Measurements from ENCODE around the gene SYT2. TPM values are rescaled to one million over a fixed set of nuclear protein-coding genes. Genes with fewer than 3 reads are reported as not detected.
"Not testable (repeated sequence)": the region's sequence is repeated elsewhere in the genome, so short reads cannot be mapped to it uniquely, and the experiment has no call there.

The SYT2 gene
- total RNA-seq, 1 donor from 2014 or later: not detected

- no peak for DNase-seq (ENCODE audit: low read depth)
Measured at GRCh38 chr1:202584707-202585589, 125.3 kb downstream of the SYT2 start.

GRCh38 chr1:202582350-202582749 is 127.9 kb downstream of the SYT2 start:
- not testable (repeated sequence) for H3K4me3 ChIP-seq (ENCODE audit: low read depth, low read length); DNase-seq (ENCODE audit: low read depth)

More at GRCh38 chr1:202584707-202585589, 125.3 kb downstream of the SYT2 start:
- H3K4me3 ChIP-seq (ENCODE audit: low read depth, low read length): no peak overlapping the region
- no peak for TF ChIP-seq CTCF (conservative IDR thresholded peaks at IDR 0.05; ENCODE audit: low read depth, low read length)

GRCh38 chr1:202580619-202581018 is 129.6 kb downstream of the SYT2 start:
- no peak overlapping the region for H3K4me3 ChIP-seq (ENCODE audit: low read depth, low read length)
- TF ChIP-seq CTCF (conservative IDR thresholded peaks at IDR 0.05; ENCODE audit: low read depth, low read length): no peak
- no peak for DNase-seq (ENCODE audit: low read depth)

GRCh38 chr1:202579806-202580205 is 130.4 kb downstream of the SYT2 start:
- no peak for DNase-seq (ENCODE audit: low read depth)
- TF ChIP-seq CTCF (conservative IDR thresholded peaks at IDR 0.05; ENCODE audit: low read depth, low read length): no peak
- no peak overlapping the region for H3K4me3 ChIP-seq (ENCODE audit: low read depth, low read length)

GRCh38 chr1:202578565-202578964 is 131.7 kb downstream of the SYT2 start:
- TF ChIP-seq CTCF (conservative IDR thresholded peaks at IDR 0.05; ENCODE audit: low read depth, low read length): no peak
- no peak overlapping the region for H3K4me3 ChIP-seq (ENCODE audit: low read depth, low read length)
- no peak for DNase-seq (ENCODE audit: low read depth)

GRCh38 chr1:202578001-202578504 is 132.2 kb downstream of the SYT2 start:
- no peak overlapping the region for H3K4me3 ChIP-seq (ENCODE audit: low read depth, low read length)
- TF ChIP-seq CTCF (conservative IDR thresholded peaks at IDR 0.05; ENCODE audit: low read depth, low read length): no peak
- DNase-seq (ENCODE audit: low read depth): no peak

- no peak for TF ChIP-seq CTCF (conservative IDR thresholded peaks at IDR 0.05; ENCODE audit: low read depth, low read length)
- no peak for DNase-seq (ENCODE audit: low read depth)
- no peak overlapping the region for H3K4me3 ChIP-seq (ENCODE audit: low read depth, low read length)
Measured at GRCh38 chr1:202577381-202577780, 132.9 kb downstream of the SYT2 start.

Data from epithelial cell of proximal tubule (primary cell).